ENCODE data around the gene TGOLN2.
"Not testable (repeated sequence)": the region's sequence is repeated elsewhere in the genome, so short reads cannot be mapped to it uniquely, and the experiment has no call there.

TGOLN2 gene

DNA sequence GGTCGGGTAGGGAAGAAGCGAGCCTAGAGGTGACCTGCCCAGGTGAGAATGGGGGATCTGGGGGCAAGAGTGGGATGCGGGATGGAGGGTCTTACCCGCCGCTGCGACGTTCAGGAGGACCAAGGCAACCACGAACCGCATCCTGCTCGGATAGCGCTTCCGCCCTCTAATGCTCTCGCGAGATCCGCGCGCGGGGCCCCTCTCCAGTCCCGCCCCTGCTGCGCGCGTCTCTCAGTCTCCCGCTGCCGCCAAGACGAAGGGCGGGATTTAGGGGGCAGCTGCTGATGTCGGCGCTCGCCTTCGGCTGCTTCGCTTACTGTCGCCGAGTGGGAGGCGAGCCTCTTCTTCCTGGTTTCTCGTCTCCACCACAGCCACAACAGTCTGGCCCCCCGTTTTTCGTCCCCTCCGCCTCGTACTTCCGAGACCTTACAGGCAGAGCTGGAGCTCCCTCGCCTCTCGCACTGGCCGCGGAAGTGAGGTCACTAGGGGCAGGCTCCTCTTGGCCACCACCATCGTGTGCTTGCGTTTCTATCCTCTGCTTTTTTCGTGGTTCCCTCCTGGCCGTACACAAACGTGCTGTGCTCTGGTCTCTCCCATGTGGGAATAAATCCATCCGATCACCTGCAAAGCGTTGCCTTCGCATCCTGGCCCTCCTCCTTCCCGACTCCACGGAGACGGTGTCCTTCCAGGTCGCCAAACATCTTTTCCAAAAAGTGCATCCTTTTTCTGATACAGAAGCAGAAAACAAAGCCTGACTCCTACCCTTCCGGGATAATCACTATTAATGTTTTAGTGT lies at the start of gene TGOLN2:
TGOLN2 (minus strand) TSS at position 168 of the 796 bp plus-strand sequence; CDS start at position 141, 27 bp downstream.
- H3K9me3 Mint-ChIP-seq (ENCODE audit: low read depth) = no peaks in the 10 kb centered on the region
- peak within 1 kb of the TSS; percentile 100 for H3K27ac Mint-ChIP-seq
- peaks cover 22% of the 10 kb centered on the region for H3K36me3 Mint-ChIP-seq
- no peaks in the 10 kb centered on the region for H3K27me3 Mint-ChIP-seq
- H3K4me3 Mint-ChIP-seq = peak within 1 kb of the TSS; percentile 99
- peaks cover 35% of the 10 kb centered on the region for H3K4me1 Mint-ChIP-seq (ENCODE audit: low read depth)

DNA sequence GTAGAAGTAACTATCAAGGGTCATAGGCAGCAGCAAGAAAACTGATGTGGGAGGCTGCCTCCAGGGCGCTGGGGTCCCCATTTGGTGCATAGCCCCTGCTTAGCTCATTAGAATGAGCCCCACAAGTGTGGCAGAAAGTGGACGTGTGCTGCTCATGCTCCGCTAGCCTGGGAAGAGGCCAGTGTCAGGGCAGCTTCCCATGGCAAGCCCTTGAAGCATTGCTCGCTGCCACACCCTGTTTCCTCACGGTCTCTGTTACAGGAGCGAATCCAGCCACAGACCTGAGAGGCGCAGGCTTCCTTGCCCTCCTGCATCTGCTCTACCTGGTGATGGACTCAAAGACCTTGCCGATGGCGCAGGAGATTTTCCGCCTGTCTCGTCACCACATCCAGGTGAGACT lies 49.3 kb upstream of the TGOLN2 start:
- Mint-ChIP-seq H3K4me1 (ENCODE audit: low read depth) (no peaks in the 10 kb centered on the region), H3K27ac (no peak overlapping the region), H3K9me3 (ENCODE audit: low read depth) (no peaks in the 10 kb centered on the region), H3K4me3 (no peak overlapping the region), H3K36me3 (peaks cover 26% of the 10 kb centered on the region), H3K27me3 (no peaks in the 10 kb centered on the region)

DNA sequence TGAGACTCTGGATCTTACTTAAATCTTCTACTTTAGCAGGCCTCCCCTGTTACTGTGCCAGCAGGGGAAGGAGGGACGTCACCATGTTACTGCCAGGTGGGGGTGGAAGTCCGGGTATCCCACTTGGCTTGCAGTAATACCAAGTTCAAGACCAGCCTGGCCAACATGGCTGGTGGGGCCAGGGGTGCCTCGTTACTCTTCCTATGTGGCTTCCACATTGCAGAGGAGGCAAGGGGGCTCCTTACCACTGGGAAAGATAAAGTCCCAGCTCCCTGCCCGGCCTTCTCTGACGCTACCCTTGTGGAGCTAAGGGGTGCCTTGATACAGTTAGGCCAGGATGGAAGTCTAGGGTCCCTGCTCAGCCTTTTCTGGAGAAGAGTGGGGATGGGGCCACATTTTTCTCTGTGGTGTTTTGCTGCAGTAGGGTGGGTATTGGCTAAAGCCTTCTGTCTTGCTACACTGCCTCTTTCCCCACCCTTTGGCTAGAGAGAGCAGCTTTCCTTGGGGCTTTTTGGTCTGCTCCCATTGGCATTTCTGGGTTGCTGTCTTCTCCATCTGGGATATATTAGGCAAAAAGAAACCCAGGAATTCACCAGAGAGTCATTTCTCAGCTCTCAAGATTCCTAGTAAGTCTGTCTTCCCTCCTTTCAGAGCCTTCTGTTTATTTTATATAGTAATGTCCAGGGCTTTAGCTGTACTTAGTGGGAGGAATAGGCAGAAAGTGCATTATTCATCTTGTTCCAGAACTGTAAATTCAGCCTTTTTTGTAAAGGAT lies 48.7 kb upstream of the TGOLN2 start:
- Mint-ChIP-seq H3K9me3 (ENCODE audit: low read depth) (no peaks in the 10 kb centered on the region), H3K4me3 (no peak overlapping the region), H3K4me1 (ENCODE audit: low read depth) (no peaks in the 10 kb centered on the region), H3K27me3 (no peaks in the 10 kb centered on the region), H3K27ac (no peak overlapping the region), H3K36me3 (peaks cover 28% of the 10 kb centered on the region)

DNA sequence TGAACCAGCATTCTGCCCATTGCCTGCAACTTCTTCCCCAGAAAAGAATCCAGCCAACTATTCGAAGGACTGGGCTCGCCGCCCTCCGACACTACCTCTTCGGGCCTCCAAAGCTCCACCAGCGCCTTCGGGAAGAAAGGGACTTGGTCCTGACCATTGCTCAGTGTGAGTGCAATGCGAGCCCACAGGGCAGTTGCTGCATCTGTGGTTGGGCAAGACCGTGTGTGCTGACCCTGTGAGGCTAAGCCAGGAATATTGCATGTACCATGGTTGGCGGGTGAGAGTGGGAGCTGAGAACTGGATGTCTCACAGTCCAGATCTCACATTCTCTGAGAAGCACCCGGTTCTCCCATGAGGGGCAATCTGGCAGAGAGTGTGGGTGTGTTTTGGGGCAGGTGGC lies 43.3 kb upstream of the TGOLN2 start:
- H3K4me3 Mint-ChIP-seq = no peak overlapping the region
- H3K36me3 Mint-ChIP-seq = peaks cover 16% of the 10 kb centered on the region
- H3K27ac Mint-ChIP-seq = no peak overlapping the region
- H3K27me3 Mint-ChIP-seq = no peaks in the 10 kb centered on the region
- no peaks in the 10 kb centered on the region for H3K9me3 Mint-ChIP-seq (ENCODE audit: low read depth)
- no peaks in the 10 kb centered on the region for H3K4me1 Mint-ChIP-seq (ENCODE audit: low read depth)

DNA sequence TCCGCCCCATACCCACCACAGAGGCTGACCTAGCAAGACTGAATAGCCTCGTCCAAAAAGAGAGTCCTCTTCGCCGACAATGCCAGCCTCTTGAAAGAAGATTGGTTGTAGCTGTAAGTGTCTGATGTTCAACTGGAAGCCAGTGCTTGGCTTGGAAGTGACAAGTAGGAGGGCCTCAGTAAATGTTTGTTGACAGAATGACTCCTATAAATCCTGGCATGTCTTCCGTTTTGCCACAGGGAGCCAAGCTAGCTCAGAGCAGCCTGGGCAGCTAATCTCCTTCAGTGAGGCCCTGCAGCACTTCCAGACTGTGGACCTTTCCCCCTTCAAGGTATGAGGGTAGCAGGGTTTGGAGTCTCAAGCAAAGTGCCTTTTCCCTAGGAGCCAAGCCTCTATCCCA lies 41.7 kb upstream of the TGOLN2 start:
- H3K4me1 Mint-ChIP-seq (ENCODE audit: low read depth) = no peaks in the 10 kb centered on the region
- H3K27me3 Mint-ChIP-seq = no peaks in the 10 kb centered on the region
- no peak overlapping the region for H3K4me3 Mint-ChIP-seq
- H3K9me3 Mint-ChIP-seq (ENCODE audit: low read depth) = no peaks in the 10 kb centered on the region
- no peak overlapping the region for H3K27ac Mint-ChIP-seq
- H3K36me3 Mint-ChIP-seq = peaks cover 12% of the 10 kb centered on the region

DNA sequence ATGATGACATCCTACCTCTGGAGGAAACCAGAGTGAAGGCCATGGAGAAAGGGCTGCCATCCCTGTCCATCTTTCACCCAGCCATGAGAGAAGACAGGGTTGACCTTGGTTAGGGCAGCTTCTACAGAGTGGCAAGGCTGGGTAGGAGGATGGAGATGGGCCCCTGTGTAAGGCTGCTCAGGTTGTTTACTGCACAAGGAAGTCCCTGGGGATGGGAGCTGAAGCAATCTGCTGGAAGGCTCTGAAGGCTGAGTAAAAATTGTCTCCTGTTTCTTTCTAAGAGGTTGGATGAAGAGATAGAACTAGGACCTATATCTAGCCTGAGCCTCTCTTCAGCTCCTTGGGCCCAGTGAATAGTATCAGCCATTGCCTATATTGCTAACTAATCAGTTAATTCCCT lies 41.1 kb upstream of the TGOLN2 start:
- no peaks in the 10 kb centered on the region for H3K27me3 Mint-ChIP-seq
- peaks cover 12% of the 10 kb centered on the region for H3K36me3 Mint-ChIP-seq
- H3K27ac Mint-ChIP-seq = no peak overlapping the region
- H3K9me3 Mint-ChIP-seq (ENCODE audit: low read depth) = no peaks in the 10 kb centered on the region
- H3K4me3 Mint-ChIP-seq = no peak overlapping the region
- no peaks in the 10 kb centered on the region for H3K4me1 Mint-ChIP-seq (ENCODE audit: low read depth)

DNA sequence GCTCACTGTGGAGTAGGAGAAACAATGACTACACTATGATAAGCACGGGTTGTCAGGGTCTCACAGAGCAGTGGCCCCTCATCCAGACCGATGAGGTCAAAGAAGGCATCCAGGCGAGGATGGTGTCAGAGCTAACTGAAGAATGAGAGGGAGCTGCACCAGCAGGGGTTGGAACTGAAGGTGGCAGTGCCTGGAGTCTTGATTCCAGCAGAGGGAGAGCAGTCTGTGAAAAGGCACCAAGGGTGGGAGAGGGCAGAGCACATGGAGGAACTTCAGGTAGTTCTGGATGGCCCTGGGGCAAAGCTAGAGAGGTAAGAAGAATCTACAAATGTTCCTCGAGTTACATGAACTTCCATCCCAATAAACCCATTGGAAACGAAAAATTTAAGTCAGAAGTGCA lies 39.4 kb upstream of the TGOLN2 start:
- H3K27ac Mint-ChIP-seq = no peak overlapping the region
- H3K9me3 Mint-ChIP-seq (ENCODE audit: low read depth) = no peaks in the 10 kb centered on the region
- H3K36me3 Mint-ChIP-seq = peaks cover 15% of the 10 kb centered on the region
- H3K4me3 Mint-ChIP-seq = no peak overlapping the region
- no peaks in the 10 kb centered on the region for H3K4me1 Mint-ChIP-seq (ENCODE audit: low read depth)
- no peaks in the 10 kb centered on the region for H3K27me3 Mint-ChIP-seq

DNA sequence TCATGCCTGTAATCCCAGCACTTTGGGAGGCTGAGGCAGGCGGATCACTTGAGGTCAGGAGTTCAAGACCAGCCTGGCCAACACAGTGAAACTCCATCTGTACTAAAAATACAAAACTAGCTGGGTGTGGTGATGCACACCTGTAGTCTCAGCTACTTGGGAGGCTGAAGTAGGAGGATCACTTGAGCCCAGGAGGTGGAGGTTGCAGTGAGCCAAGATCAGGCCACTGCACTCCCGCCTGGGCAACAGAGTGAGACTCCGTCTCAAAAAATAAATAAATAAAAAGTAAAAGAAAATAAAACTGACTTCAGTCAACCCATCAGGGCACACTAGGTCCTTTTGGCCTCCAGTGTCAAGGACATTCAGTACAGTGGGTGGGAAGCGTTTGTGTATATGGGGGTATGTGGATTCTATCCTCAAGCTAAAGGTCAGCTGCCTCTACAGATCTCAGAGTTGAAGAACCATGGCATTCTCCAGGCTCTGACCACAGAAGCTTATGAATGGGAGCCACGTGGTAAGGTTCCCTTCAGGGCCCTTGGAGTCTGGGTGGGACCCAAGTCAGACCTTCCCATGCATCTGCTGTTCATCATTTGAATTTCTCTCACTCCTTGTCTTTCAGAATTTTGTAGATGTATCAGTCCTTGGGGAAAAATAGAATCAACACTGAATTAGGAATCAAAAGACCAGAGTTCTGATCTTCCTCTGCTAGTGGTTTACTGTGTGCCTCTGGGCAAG lies 35.0 kb upstream of the TGOLN2 start:
- not testable (repeated sequence) for H3K4me3 Mint-ChIP-seq; H3K27me3 Mint-ChIP-seq; H3K9me3 Mint-ChIP-seq (ENCODE audit: low read depth); H3K27ac Mint-ChIP-seq
- Mint-ChIP-seq H3K4me1 (ENCODE audit: low read depth) (peaks cover 11% of the 10 kb centered on the region), H3K36me3 (peaks cover 19% of the 10 kb centered on the region)

DNA sequence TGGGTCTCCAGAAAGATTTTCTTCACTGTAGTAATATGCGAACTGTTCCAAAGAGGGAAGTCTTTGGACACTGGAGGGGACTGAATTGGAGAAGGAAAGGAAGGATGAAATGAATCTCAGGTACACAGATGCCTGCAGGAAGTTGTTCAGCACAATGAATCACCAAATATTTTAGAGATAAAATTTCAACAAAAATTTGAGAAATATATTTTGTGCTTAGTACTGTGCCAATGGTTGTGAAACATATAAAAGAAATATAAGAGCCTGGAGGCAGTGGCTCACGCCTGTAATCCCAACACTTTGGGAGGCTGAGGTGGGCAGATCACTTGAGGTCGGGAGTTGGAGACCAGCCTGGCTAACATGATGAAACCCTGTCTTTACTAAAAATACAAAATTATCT lies 29.9 kb upstream of the TGOLN2 start:
- H3K27me3 Mint-ChIP-seq = no peaks in the 10 kb centered on the region
- H3K9me3 Mint-ChIP-seq (ENCODE audit: low read depth) = no peaks in the 10 kb centered on the region
- no peak overlapping the region for H3K27ac Mint-ChIP-seq
- H3K36me3 Mint-ChIP-seq = peaks cover 16% of the 10 kb centered on the region
- peak overlapping the region; percentile 36 for H3K4me3 Mint-ChIP-seq
- H3K4me1 Mint-ChIP-seq (ENCODE audit: low read depth) = peaks cover 46% of the 10 kb centered on the region

DNA sequence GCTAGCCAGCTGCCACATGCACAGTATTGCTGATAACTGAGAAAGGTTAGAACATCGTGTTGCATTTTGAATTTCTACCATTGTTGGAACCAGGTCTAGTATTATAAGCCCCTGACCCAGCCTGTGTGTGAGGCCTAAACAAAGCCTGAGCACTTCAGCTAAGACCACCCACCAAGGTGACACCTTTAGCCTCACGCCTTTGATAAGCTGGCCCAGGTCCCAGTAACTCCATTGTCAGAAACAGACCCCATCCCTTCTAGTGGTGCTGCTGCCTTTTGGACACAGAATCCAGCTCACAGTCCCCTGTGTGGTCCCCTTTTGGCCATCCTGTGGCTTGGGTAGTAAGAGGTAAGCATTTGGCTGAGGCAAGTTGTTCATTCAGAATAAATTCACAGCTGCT lies 28.4 kb upstream of the TGOLN2 start:
- Mint-ChIP-seq H3K27ac (no peak overlapping the region), H3K4me3 (no peak overlapping the region), H3K27me3 (no peaks in the 10 kb centered on the region), H3K4me1 (ENCODE audit: low read depth) (peaks cover 50% of the 10 kb centered on the region), H3K9me3 (ENCODE audit: low read depth) (no peaks in the 10 kb centered on the region), H3K36me3 (peaks cover 13% of the 10 kb centered on the region)

DNA sequence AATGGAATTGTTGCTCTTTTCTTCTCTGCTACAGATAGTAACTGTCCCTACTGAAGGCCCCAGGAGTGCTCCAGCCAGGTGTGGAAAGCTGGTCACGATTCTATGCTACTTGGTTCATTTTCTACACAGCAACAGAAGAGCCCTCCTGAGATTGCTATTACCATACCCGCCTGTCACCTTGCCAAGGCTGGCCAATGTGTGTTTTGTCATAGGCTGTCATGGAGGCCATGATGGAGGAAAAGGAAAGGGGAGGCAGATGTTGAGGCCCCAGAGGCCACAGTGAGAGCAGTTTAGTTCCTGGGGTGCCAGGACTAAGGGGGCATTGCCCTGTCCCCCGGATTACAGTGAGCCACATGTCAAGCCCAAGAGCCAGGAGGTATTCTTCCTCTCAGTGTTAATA lies 27.7 kb upstream of the TGOLN2 start:
- Mint-ChIP-seq H3K4me3 (peak overlapping the region; percentile 100), H3K36me3 (peaks cover 13% of the 10 kb centered on the region), H3K4me1 (ENCODE audit: low read depth) (peaks cover 50% of the 10 kb centered on the region)

DNA sequence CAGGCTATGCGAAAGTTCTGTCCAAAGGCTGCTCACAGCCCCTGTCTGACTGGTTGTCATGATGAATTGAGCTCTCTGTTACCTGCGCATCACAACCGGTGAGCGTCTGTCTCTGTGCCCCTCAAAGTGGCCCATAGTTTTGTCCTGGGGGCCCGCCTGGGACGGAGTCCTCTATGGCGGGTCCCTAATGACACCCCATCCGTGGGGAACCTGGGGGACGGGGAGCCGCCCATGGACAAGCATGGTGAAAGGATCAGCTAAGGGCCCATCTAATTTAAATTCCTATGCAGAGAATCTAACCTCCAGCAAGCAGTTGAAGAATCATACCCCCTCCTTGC lies 27.3 kb upstream of the TGOLN2 start:
- no peaks in the 10 kb centered on the region for H3K9me3 Mint-ChIP-seq (ENCODE audit: low read depth)
- H3K27me3 Mint-ChIP-seq = no peaks in the 10 kb centered on the region
- peak overlapping the region; percentile 100 for H3K4me3 Mint-ChIP-seq
- H3K36me3 Mint-ChIP-seq = peaks cover 13% of the 10 kb centered on the region
- peak overlapping the region; percentile 99 for H3K27ac Mint-ChIP-seq
- peaks cover 50% of the 10 kb centered on the region for H3K4me1 Mint-ChIP-seq (ENCODE audit: low read depth)

More for the DNA sequence above, 27.7 kb upstream of the TGOLN2 start:
- Mint-ChIP-seq H3K27ac (no peak overlapping the region), H3K9me3 (ENCODE audit: low read depth) (no peaks in the 10 kb centered on the region), H3K27me3 (no peaks in the 10 kb centered on the region)

DNA sequence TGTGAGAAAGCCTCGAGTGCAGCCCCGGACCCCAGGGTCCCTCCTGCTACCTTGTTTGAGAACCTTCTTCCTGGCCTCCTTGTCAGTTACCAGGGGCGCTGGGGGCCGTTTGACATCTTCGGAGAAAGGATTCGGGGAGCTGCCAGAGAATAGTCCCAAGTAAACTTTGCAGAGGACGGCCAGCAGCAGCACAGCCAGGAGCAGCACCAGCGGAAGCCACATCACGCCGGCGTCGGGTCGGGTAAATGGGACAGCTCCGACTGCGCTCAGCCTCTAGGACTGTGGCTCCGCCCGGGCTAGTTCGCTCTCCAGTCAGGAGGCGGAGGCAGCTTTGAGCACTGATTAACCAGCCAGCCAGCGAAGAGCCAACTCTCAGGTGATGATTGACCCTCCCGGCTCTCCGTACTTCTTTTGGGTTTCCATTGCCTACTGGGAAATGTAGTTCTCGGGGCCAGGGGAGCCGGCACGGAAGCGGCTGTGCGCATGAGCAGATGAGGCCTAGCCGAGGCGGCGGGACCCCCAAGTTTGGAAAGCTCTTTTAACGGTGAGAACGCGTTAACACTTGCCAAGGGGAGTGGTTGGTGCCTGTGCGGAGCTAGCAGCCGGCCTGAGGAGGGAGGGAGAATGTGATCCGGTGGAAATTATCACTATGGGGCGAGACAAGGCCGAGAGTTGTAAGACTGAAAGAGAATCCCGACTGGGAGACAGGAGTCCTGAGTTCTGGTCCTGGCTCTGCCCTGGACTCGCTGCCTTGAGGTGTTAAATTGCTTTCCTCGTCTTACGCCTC lies 26.7 kb upstream of the TGOLN2 start, which contains the start of the genes ELMOD3 and RETSAT:
ELMOD3 (plus strand) TSS at position 484 of the 787 bp plus-strand sequence. CDS start 2,430 bp downstream, outside the sequence.
RETSAT (minus strand) TSS at position 243 of the 787 bp plus-strand sequence; CDS start at position 222, 21 bp downstream.
- Mint-ChIP-seq H3K9me3 (ENCODE audit: low read depth) (no peaks in the 10 kb centered on the region), H3K4me1 (ENCODE audit: low read depth) (peaks cover 50% of the 10 kb centered on the region), H3K4me3 (peak within 1 kb of the TSS; percentile 100), H3K27me3 (no peaks in the 10 kb centered on the region), H3K27ac (peak within 1 kb of the TSS; percentile 99), H3K36me3 (peaks cover 15% of the 10 kb centered on the region)

DNA sequence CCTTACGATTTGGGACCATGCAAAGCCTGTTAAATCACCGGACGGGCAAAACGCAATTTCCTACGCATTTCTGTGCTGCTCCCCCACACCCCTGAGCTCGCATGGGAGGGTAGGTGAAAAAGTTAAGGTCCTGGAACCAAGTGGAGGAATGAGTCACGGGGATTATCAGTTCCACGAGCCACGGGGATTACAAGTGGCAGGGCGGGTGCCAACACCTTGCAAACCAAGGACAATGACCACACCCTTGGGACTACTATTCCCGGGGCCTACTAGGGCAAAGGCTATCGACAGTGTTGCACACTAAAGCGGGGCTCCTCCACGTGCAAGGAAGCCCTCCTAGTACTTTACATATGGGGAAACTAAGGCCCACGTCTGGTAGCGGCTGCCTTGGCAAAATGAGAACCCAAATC lies 26.1 kb upstream of the TGOLN2 start:
- H3K4me3 Mint-ChIP-seq = peak overlapping the region; percentile 100
- no peaks in the 10 kb centered on the region for H3K27me3 Mint-ChIP-seq
- peaks cover 47% of the 10 kb centered on the region for H3K4me1 Mint-ChIP-seq (ENCODE audit: low read depth)
- H3K36me3 Mint-ChIP-seq = peaks cover 13% of the 10 kb centered on the region
- no peaks in the 10 kb centered on the region for H3K9me3 Mint-ChIP-seq (ENCODE audit: low read depth)
- peak overlapping the region; percentile 99 for H3K27ac Mint-ChIP-seq
